OCI-LY1 (cell line): Measurements from ENCODE around the gene RNASE2.
"Not testable (repeated sequence)": the region's sequence is repeated elsewhere in the genome, so short reads cannot be mapped to it uniquely, and the experiment has no call there.

ENCODE experiments used
- H2AFZ ChIP-seq: fragments of 200-600 bp; sonication (generic), shearing (Covaris generic); 2 replicates; pipeline ENCODE4 v1.6.0; 2014; ENCODE audit warnings: antibody characterized with exemption, mild to moderate bottlenecking, low read length
- H3F3A ChIP-seq: fragments of 200-600 bp; sonication (generic), shearing (Covaris generic); 2 replicates; pipeline ENCODE4 v1.6.0; 2014; ENCODE audit warnings: mild to moderate bottlenecking, antibody characterized with exemption, low read length, moderate library complexity; ENCODE audit not compliant: insufficient read depth
- H3K27ac ChIP-seq: fragments of 200-600 bp; sonication (generic); 2 replicates; pipeline ENCODE4 v1.5.1; 2014; ENCODE audit warnings: low read length, mixed run types, mild to moderate bottlenecking, low read depth; ENCODE audit not compliant: poor library complexity, severe bottlenecking
- H3K27me3 ChIP-seq: fragments of 200-600 bp; sonication (generic); 2 replicates; pipeline ENCODE4 v1.6.0; 2014; ENCODE audit warnings: antibody characterized with exemption, mild to moderate bottlenecking, low read length, moderate library complexity; ENCODE audit not compliant: insufficient read depth
- H3K36me3 ChIP-seq: fragments of 200-600 bp; sonication (generic); 2 replicates; pipeline ENCODE4 v1.6.1; 2014; ENCODE audit warnings: mild to moderate bottlenecking, antibody characterized with exemption, low read length, moderate library complexity, mixed read lengths; ENCODE audit not compliant: insufficient read depth
- H3K4me1 ChIP-seq: fragments of 200-600 bp; sonication (generic); 2 replicates; pipeline ENCODE4 v1.5.1; 2014; ENCODE audit warnings: mild to moderate bottlenecking, low read length, moderate library complexity; ENCODE audit not compliant: insufficient read depth, severe bottlenecking
- H3K4me2 ChIP-seq: fragments of 200-600 bp; sonication (generic), shearing (Covaris generic); 2 replicates; pipeline ENCODE4 v1.6.1; 2014; ENCODE audit warnings: low read length
- H3K4me3 ChIP-seq: fragments of 200-600 bp; sonication (generic); 2 replicates; pipeline ENCODE4 v1.5.1; 2014; ENCODE audit warnings: low read length, low read depth, mild to moderate bottlenecking, mixed read lengths; ENCODE audit not compliant: poor library complexity, severe bottlenecking
- H3K79me2 ChIP-seq: fragments of 200-600 bp; shearing (Covaris generic); 2 replicates; pipeline ENCODE4 v1.6.1; 2016; ENCODE audit warnings: mixed run types, low read length, mixed read lengths; ENCODE audit not compliant: insufficient read depth
- H3K9ac ChIP-seq: fragments of 200-600 bp; sonication (generic), shearing (Covaris generic); 2 replicates; pipeline ENCODE4 v1.6.1; 2014; ENCODE audit warnings: mild to moderate bottlenecking, low read length, mixed read lengths
- H3K9me2 ChIP-seq: fragments of 200-600 bp; sonication (generic), shearing (Covaris generic); 2 replicates; pipeline ENCODE4 v1.6.1; 2014; ENCODE audit warnings: low read depth, mild to moderate bottlenecking, low read length, mixed read lengths
- H3K9me3 ChIP-seq: fragments of 200-600 bp; shearing (Covaris generic); 2 replicates; pipeline ENCODE4 v1.6.1; 2014; ENCODE audit warnings: low read length, mixed read lengths
- H4K20me1 ChIP-seq: fragments of 200-600 bp; sonication (generic), shearing (Covaris generic); 2 replicates; pipeline ENCODE4 v1.6.0; 2016; ENCODE audit warnings: mild to moderate bottlenecking, low read length; ENCODE audit not compliant: insufficient read depth
- EZH2 ChIP-seq: fragments of 200-600 bp; sonication (generic), shearing (Covaris generic); IDR thresholded peaks from 2 replicates; pipeline ENCODE4 v1.8.0; 2017; ENCODE audit warnings: borderline replicate concordance, mixed run types, mild to moderate bottlenecking, antibody characterized with exemption, low read length, moderate library complexity, mixed read lengths
- TF ChIP-seq, protein P1 (sequence below): fragments of 200-600 bp; sonication (generic), shearing (Covaris generic); IDR thresholded peaks from 2 replicates; pipeline ENCODE4 v1.5.1; 2017; ENCODE audit warnings: mild to moderate bottlenecking, antibody characterized with exemption, low read length, moderate library complexity, mixed read lengths

RNASE2 gene

DNA sequence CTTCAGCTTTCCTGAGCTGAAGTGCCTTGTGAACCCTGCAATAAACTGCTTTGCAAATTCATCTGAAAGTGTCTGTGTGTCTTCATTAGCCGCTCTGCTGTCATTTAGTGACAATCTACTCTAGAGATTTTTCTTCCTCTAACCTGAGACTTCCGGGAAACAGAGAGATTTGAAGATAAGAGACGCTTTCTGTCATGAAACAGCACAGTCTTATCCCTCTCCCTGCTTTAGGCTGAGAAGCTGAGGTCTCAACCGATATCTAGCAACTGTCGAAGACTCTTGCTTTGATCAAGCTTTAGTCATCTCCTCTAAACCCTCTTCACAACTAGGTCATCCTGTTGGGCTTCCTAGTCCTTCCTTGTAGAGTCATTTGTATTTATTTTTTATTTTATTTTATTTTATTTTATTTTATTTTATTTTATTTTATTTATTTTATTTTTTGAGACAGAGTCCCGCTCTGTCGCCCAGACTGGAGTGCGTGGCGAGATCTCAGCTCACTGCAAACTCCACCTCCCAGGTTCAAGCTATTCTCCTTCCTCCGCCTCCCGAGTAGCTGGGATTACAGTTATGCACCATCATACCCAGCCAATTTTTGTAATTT, 1.2 kb downstream of the RNASE2 start:
- Histone ChIP-seq H3K27ac (no peak overlapping the region), H3K4me2 (no peak overlapping the region)

DNA sequence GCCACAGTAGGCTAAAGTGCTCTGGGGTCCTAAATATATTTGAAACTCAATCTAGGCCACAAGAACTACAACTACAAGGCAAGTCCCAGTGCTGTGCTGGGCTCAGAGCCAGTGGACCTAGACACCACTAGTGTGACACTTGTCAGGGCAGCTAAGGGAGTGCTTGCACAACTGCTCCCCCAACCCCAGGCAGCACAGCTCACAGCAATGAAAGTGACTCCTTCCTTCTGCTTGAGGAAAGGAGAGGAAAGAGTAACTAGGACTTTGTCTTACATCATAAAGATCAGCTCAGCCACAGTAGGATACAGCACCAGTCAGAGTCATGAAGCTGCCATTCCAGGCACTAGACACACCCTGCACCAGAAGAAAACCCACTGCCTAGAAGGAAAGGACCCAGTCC, 3.7 kb downstream of the RNASE2 start:
- not testable (repeated sequence) for H3F3A ChIP-seq, H3K27ac ChIP-seq, H3K9me3 ChIP-seq, H3K36me3 ChIP-seq, H3K79me2 ChIP-seq, H3K9ac ChIP-seq, H3K4me2 ChIP-seq, H2AFZ ChIP-seq, H4K20me1 ChIP-seq, H3K4me1 ChIP-seq, H3K4me3 ChIP-seq, H3K27me3 ChIP-seq, H3K9me2 ChIP-seq

More for the DNA sequence above, 1.2 kb downstream of the RNASE2 start:
- Histone ChIP-seq H2AFZ (no peak overlapping the region), H4K20me1 (no peaks in the 10 kb centered on the region), H3K9me2 (no peaks in the 10 kb centered on the region), H3K4me3 (no peak overlapping the region), H3K9me3 (no peaks in the 10 kb centered on the region), H3K4me1 (peaks cover 6% of the 10 kb centered on the region), H3K27me3 (no peaks in the 10 kb centered on the region), H3F3A (no peaks in the 10 kb centered on the region), H3K36me3 (no peaks in the 10 kb centered on the region), H3K79me2 (no peaks in the 10 kb centered on the region), H3K9ac (no peak overlapping the region)
- TF ChIP-seq EZH2: no peak
- TF ChIP-seq, protein P1, sequence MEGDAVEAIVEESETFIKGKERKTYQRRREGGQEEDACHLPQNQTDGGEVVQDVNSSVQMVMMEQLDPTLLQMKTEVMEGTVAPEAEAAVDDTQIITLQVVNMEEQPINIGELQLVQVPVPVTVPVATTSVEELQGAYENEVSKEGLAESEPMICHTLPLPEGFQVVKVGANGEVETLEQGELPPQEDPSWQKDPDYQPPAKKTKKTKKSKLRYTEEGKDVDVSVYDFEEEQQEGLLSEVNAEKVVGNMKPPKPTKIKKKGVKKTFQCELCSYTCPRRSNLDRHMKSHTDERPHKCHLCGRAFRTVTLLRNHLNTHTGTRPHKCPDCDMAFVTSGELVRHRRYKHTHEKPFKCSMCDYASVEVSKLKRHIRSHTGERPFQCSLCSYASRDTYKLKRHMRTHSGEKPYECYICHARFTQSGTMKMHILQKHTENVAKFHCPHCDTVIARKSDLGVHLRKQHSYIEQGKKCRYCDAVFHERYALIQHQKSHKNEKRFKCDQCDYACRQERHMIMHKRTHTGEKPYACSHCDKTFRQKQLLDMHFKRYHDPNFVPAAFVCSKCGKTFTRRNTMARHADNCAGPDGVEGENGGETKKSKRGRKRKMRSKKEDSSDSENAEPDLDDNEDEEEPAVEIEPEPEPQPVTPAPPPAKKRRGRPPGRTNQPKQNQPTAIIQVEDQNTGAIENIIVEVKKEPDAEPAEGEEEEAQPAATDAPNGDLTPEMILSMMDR: no peak

DNA sequence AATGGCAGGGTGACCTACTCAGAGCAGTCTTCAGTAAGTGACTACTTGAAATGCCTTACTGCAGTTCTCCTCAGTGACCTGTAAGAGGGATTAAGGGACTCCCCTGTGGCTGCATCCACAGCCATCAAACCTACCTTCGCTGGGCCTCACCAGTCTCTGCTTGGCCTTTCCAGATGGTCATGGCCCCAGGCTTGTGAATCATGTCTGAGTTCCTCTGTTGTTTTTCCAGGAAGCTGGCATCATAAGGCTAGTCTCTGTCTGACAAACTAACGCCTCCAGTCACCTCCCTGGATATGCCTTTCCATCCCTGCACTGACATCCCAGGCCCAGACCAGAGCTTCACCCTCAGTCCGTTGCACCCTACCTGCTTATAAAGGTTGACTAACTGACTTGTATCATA, 14.0 kb downstream of the RNASE2 start:
- Histone ChIP-seq H3K36me3 (no peaks in the 10 kb centered on the region), H4K20me1 (no peaks in the 10 kb centered on the region), H3K9me3 (no peaks in the 10 kb centered on the region), H3K9me2 (no peaks in the 10 kb centered on the region), H2AFZ (no peak overlapping the region), H3K4me1 (peaks cover 9% of the 10 kb centered on the region), H3K9ac (no peak overlapping the region), H3F3A (no peaks in the 10 kb centered on the region), H3K27ac (no peak overlapping the region), H3K4me2 (no peak overlapping the region), H3K4me3 (no peak overlapping the region), H3K27me3 (no peaks in the 10 kb centered on the region), H3K79me2 (no peaks in the 10 kb centered on the region)
- TF ChIP-seq, protein P1: no peak
- no peak for TF ChIP-seq EZH2

DNA sequence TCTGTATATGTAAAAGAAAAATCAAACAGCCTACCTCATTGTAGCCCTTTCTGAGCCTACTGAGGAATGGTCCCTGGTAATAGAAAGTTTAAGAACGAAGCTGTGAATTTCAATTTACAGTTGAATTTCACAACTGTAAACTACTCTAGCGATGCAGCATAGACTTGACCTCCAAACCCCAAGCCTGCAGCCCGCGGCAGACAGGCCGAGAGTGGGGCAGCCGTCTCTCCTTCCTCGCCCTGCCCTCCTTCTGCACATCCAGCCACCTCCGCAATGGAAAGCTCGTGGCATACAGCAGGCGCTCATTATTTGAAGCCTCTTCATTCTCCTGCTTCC, 15.3 kb downstream of the RNASE2 start:
- no peaks in the 10 kb centered on the region for H3K79me2 ChIP-seq
- H3K27ac ChIP-seq: no peak overlapping the region
- no peaks in the 10 kb centered on the region for H3K9me2 ChIP-seq
- no peaks in the 10 kb centered on the region for H4K20me1 ChIP-seq
- H3K9ac ChIP-seq: peak overlapping the region; percentile 14; the same call in 1 of the 2 replicates
- H3K27me3 ChIP-seq: no peaks in the 10 kb centered on the region
- no peaks in the 10 kb centered on the region for H3F3A ChIP-seq
- peak overlapping the region; percentile 63 for H3K4me3 ChIP-seq
- no peaks in the 10 kb centered on the region for H3K9me3 ChIP-seq
- TF ChIP-seq EZH2: no peak
- TF ChIP-seq, protein P1: no peak
- H2AFZ ChIP-seq: no peak overlapping the region
- no peaks in the 10 kb centered on the region for H3K36me3 ChIP-seq
- peaks cover 9% of the 10 kb centered on the region for H3K4me1 ChIP-seq
- H3K4me2 ChIP-seq: peak overlapping the region; percentile 79
